GM21786 (cell line): ENCODE results near the gene FAM120B.

ENCODE experiments used
- ATAC-seq: cut with Tn5 transposase; IDR thresholded peaks from one replicate; pipeline ENCODE4 v1.9.1; 2021; ENCODE audit not compliant: unreplicated experiment

Gene FAM120B

GRCh38 chr6:170439366-170440361, 133.1 kb downstream of the FAM120B start:
- no peak for ATAC-seq

- no peak for ATAC-seq
Measured at GRCh38 chr6:170440437-170440836, 133.9 kb downstream of the FAM120B start.

DNA sequence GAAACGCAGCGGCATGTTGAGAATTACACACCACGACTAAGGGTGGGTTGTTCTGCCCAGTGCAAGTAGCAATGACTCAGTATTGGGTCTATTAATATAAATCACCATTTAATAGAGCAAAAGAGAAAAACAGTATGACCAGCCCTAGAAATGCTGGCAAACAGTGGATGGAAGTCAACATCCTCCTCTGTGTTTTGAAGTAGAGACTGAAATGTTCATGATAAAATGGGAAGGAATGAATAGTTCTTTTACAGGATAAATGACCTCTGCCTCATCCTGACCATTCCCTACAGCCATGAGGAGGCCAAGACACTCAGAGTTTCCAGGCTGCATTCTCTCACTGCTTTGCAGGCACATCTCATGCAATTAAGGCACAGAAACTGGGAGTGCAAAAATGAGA, 134.8 kb downstream of the FAM120B start:
- ATAC-seq = no peak

DNA sequence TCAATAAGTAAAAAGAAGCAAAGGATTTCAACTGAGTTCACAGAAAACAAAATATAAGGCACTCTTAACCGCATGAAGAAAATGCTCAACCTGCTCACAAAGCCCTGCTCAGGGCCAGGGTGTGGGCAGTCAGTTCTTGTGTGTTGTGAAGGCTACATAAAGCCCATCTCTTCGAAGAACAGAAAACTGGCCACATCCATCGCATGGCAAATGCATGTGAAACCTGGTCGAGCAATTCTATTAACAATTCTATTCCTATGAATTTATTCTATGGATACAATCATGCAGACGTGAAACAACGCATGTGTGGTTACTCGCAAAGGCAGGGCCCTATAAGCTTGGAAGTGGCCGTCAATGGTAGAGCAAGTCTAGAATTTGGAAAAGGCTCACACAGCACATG, 136.0 kb downstream of the FAM120B start:
- ATAC-seq = no peak

- ATAC-seq = no peak
Measured at GRCh38 chr6:170443151-170443662, 136.6 kb downstream of the FAM120B start.

- no peak for ATAC-seq
Measured at GRCh38 chr6:170444056-170444591, 137.6 kb downstream of the FAM120B start.

DNA sequence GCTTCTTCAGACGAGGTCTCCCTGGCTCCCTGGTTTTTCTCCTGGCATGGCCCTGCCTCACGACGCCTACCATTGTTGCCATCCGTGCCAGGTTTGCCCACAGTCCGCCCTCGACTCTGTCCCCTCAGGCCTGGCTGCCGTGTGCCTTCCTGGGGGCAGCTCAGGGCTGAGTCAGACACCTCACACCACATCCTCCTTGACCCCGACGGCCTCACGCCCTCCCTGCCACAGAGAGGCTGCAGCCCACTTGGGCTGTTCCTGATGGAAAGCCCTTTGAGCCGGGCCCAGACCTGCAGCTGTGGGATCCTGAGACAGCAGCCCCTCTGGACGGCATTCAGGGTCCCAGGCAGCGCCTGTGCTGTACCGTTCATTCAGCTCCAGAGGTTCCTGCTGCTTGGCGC, 138.3 kb downstream of the FAM120B start:
- ATAC-seq = no peak

GRCh38 chr6:170445487-170445886, 138.9 kb downstream of the FAM120B start:
- ATAC-seq = no peak

DNA sequence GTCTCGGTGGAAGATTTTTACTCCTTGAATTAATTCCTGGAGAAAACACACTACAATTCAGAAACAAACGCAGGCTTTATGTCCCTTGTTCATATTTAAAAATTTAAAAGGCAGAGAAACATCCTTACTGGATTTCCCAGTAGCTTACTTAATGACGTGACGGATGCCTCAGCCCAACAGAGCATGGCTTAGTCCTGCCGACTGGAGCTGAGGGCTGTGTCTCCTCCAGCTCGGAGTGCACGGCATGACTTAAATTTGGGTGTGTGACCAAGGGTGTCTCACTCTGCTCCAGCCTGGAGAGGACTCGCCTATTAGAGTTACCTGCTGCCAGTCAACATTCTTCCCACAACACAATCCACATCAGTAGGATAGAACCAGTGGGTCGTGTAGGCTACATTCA, 139.4 kb downstream of the FAM120B start:
- ATAC-seq = no peak

DNA sequence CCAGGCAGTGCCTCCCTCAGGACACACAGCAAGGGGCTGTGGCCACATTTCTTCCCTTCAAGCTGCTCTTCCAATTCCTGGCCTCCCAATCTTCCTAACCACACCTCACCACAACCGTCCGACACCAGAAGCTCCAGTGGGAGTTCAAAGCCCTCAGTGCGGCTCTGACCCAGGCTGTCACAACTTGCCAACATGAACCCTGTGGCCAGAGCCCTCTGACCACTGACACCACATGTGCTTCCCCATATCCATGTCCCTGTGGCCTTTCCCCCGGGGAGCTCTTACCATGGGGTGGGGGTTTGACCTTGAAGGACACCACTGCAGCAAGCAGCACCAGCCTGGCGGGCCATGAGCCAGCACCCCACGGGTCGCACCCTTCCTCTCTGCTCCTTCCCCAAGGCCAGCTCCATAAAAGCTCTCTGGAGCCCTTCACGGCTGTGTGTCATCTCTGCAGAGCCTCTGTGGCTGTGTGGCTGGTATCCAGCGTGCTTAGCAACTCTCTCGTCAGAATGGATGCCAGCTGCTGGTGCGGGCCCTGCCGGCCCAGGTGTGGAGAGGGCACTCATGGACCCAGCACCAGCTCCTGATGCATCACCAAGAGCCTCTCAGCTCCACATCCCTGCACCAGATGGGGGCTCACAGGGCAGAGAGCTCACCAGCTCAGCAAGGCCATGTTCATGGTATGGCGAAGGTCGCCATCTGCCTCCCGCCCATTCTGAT, 140.4 kb downstream of the FAM120B start:
- no peak for ATAC-seq

DNA sequence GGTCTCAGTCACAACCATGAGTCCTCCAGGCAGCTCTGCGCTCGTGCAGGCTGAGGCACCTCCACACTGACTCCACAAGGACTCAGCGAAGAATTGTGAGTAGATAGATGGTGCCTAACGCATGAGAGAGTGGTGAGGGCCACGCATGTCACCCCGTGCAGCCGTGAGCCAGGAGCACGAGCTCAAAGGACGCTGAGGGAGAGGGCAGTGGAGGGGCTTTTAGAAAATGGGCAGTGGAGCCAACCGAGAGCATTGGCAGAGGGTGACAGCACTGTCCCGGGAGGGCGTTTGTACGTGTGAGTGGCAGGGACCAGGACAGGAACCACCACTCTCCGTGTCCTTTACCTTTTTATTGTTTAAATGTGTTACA, 141.0 kb downstream of the FAM120B start:
- no peak for ATAC-seq

DNA sequence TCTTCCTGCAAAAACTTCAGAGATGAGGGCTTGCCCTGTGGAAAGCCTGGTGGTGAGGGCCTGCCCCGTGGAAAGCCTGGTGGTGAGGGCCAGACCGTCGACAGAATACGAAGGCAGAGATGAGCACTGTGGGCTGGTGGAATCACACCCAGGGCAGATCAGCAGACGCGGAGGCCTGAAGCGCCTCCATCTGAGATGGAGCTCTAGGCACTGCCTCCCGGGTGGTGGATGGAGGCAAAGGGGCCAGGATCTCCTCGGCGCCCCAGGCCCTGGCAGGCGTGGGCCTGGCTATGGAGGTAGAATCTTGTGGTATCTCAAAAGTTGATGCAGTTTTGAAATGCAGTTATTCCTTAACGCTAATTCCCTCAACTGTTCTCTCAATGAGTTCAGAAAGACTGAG, 141.8 kb downstream of the FAM120B start:
- ATAC-seq = no peak

GRCh38 chr6:170448751-170449630, 142.4 kb downstream of the FAM120B start:
- ATAC-seq = no peak

DNA sequence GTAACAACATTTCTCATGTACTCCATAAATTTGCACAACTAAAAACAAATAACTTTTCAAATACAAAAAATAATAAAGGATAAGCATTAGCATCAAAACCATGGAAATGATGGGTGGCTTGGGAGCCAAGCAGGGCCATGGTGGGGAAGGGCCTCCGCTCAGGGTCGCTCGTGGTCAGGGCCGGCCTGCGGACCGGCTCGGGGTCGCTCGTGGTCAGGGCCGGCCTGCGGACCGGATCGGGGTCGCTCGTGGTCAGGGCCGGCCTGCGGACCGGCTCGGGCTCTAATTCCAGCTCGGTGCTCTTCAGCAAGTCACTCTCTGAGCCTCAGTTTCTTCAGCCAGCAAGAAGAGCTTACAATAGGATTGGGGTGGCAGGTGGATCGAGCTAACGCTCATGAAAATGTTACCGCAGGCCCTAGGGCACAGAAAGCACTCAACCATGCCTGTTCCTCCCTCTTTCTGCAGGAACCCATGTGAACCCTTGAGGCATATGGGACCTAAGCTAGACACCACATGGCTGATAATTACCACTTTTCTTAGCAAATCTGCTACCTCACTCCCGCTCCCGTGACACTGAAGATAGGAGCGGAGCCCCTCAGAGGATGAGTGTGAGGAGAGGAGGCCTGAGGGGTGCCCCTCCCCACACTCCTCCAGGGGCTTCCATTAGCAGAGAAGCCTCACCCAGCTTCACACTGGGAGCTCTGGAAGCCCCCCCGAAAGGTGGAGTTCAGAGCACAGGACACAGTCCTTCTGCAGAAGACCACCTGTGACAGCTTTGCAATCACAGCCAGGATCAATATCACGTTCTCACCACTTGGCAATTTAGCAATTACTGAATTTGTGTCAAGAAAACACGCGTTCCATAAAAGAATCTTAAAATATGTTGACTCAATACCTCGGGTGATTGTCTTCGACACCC, 143.5 kb downstream of the FAM120B start:
- ATAC-seq = no peak

GRCh38 chr6:170450916-170451761, 144.6 kb downstream of the FAM120B start:
- no peak for ATAC-seq

GRCh38 chr6:170451762-170452651, 145.4 kb downstream of the FAM120B start:
- no peak for ATAC-seq

DNA sequence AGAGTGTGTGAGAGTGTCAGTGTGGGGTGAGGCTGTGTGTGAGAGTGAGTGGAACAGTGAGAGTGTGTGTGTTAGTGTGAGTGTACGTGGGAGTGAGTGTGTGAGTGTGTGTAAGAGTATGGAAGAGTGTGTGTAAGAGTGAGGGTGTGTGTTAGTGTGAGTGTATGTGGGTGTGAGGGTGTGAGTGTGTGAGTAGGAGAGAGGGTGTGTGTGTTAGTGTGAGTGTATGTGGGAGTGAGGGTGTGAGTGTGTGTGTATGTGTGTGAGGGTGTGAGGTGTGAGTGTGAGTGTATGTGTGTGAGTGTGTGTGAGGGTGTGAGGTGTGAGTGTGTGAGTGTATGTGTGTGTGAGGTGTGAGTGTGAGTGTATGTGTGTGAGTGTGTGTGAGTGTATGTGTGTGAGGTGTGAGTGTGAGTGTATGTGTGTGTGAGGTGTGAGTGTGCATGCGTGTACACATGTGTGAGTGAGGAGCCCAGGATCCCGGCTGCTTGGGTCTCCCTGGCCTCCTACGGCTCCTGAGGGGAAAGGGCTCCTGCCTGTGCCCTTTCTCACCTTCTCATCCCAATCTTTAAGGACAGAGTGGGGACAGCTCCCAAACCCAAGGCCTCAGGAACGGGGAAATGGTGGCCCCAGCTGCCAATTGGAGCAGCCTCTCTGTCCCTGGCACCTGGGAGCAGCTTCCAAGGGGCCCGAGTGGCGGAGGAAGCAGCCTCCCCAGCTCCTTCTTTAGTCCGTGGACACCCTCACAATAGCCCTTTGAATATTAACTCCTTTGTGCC, 146.4 kb downstream of the FAM120B start:
- ATAC-seq = no peak
